A549 (cell line): ENCODE results near the gene TUBA1B.
"Not testable (repeated sequence)": the region's sequence is repeated elsewhere in the genome, so short reads cannot be mapped to it uniquely, and the experiment has no call there.

ENCODE experiments used
- CEBPB ChIP-seq, 2 experiments: fragments of >200 bp in 1 of 2; sonication (Bioruptor Twin) in 1 of 2; formaldehyde crosslinking in 1 of 2; IDR thresholded peaks; 2 replicates each; pipeline ENCODE4 v1.6.1; 2012 to 2016
- CHD2 ChIP-seq: fragments of 150-350 bp; IDR thresholded peaks from 2 replicates; pipeline ENCODE4 v1.6.1; 2014; ENCODE audit warnings: low read length; ENCODE audit not compliant: partially characterized antibody
- EP300 ChIP-seq, 2 experiments: fragments of >200 bp; sonication (Bioruptor Twin); formaldehyde crosslinking; IDR thresholded peaks; 2 replicates in 1 of 2; 3 replicates in 1 of 2; pipeline ENCODE4 v1.6.1; 2016 to 2017
- JUN ChIP-seq, 2 experiments: fragments of >200 bp; sonication (Bioruptor Twin); formaldehyde crosslinking; IDR thresholded peaks; 2 replicates in 1 of 2; 3 replicates in 1 of 2; pipeline ENCODE4 v1.6.1; 2016 to 2017
- MYC ChIP-seq: IDR thresholded peaks from 2 replicates; pipeline ENCODE4 v1.6.1; 2012; ENCODE audit warnings: mild to moderate bottlenecking, inconsistent platforms, low read length, improper control_type of control experiment, borderline replicate concordance
- NPAS2 ChIP-seq: fragments of 250-450 bp; sonication (Bioruptor Pico); IDR thresholded peaks from 2 replicates; pipeline ENCODE4 v1.8.0; 2022; ENCODE audit warnings: mild to moderate bottlenecking, moderate library complexity, borderline replicate concordance
- NR3C1 ChIP-seq: fragments of >200 bp; sonication (Bioruptor Twin); formaldehyde crosslinking; IDR thresholded peaks from 3 replicates; pipeline ENCODE4 v1.6.1; 2017
- POLR2A ChIP-seq: IDR thresholded peaks from 2 replicates; pipeline ENCODE4 v1.6.1; 2012; ENCODE audit warnings: mild to moderate bottlenecking, low read length
- TF ChIP-seq, protein P1 (sequence below): fragments of >200 bp; sonication (Bioruptor Twin); formaldehyde crosslinking; IDR thresholded peaks from 3 replicates; pipeline ENCODE4 v1.5.1; 2016
- TF ChIP-seq, protein P2 (sequence below): fragments of 200-600 bp; sonication (generic); IDR thresholded peaks from 2 replicates; pipeline ENCODE4 v1.6.1; 2016; ENCODE audit warnings: antibody characterized with exemption, mild to moderate bottlenecking, moderate library complexity
- TF ChIP-seq, protein P3 (sequence below): IDR thresholded peaks from 2 replicates; pipeline ENCODE4 v1.6.1; 2012

DNA sequence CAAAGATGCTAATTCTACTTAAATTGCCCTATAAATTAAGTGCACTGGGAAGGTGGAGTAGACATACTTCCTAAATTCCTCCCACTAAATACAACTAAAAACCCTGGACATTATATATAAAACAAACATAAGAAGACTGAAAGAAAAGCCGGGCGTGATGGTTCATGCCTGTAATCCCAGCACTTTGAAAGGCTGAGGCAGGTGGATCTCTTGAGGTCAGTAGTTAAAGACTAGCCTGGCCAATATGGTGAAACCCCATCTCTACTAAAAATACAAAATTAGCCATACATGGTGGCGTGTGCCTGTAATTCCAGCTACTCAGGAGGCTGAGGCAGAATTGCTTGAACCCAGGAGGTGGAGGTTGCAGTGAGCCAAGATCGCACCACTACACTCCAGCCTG, 30.7 kb upstream of the TUBA1B start:
- TF ChIP-seq POLR2A; NR3C1; NPAS2 (CRISPR knock-in tag); EP300 (IDR thresholded peaks at IDR 0.05); CEBPB (IDR thresholded peaks at IDR 0.05); MYC; JUN (IDR thresholded peaks at IDR 0.05); CHD2: not testable (repeated sequence)
- TF ChIP-seq, protein P1, sequence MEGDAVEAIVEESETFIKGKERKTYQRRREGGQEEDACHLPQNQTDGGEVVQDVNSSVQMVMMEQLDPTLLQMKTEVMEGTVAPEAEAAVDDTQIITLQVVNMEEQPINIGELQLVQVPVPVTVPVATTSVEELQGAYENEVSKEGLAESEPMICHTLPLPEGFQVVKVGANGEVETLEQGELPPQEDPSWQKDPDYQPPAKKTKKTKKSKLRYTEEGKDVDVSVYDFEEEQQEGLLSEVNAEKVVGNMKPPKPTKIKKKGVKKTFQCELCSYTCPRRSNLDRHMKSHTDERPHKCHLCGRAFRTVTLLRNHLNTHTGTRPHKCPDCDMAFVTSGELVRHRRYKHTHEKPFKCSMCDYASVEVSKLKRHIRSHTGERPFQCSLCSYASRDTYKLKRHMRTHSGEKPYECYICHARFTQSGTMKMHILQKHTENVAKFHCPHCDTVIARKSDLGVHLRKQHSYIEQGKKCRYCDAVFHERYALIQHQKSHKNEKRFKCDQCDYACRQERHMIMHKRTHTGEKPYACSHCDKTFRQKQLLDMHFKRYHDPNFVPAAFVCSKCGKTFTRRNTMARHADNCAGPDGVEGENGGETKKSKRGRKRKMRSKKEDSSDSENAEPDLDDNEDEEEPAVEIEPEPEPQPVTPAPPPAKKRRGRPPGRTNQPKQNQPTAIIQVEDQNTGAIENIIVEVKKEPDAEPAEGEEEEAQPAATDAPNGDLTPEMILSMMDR = not testable (repeated sequence)
- TF ChIP-seq, protein P2, sequence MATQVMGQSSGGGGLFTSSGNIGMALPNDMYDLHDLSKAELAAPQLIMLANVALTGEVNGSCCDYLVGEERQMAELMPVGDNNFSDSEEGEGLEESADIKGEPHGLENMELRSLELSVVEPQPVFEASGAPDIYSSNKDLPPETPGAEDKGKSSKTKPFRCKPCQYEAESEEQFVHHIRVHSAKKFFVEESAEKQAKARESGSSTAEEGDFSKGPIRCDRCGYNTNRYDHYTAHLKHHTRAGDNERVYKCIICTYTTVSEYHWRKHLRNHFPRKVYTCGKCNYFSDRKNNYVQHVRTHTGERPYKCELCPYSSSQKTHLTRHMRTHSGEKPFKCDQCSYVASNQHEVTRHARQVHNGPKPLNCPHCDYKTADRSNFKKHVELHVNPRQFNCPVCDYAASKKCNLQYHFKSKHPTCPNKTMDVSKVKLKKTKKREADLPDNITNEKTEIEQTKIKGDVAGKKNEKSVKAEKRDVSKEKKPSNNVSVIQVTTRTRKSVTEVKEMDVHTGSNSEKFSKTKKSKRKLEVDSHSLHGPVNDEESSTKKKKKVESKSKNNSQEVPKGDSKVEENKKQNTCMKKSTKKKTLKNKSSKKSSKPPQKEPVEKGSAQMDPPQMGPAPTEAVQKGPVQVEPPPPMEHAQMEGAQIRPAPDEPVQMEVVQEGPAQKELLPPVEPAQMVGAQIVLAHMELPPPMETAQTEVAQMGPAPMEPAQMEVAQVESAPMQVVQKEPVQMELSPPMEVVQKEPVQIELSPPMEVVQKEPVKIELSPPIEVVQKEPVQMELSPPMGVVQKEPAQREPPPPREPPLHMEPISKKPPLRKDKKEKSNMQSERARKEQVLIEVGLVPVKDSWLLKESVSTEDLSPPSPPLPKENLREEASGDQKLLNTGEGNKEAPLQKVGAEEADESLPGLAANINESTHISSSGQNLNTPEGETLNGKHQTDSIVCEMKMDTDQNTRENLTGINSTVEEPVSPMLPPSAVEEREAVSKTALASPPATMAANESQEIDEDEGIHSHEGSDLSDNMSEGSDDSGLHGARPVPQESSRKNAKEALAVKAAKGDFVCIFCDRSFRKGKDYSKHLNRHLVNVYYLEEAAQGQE = not testable (repeated sequence)
- TF ChIP-seq, protein P3, sequence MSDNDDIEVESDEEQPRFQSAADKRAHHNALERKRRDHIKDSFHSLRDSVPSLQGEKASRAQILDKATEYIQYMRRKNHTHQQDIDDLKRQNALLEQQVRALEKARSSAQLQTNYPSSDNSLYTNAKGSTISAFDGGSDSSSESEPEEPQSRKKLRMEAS = not testable (repeated sequence)
